ENCODE measurements around the gene CRHR1. TPM values are rescaled to one million over a fixed set of nuclear protein-coding genes. Genes with fewer than 3 reads are reported as not detected.

CRHR1 gene
- total RNA-seq, 1 experiment from 2014 or later = not detected

DNA sequence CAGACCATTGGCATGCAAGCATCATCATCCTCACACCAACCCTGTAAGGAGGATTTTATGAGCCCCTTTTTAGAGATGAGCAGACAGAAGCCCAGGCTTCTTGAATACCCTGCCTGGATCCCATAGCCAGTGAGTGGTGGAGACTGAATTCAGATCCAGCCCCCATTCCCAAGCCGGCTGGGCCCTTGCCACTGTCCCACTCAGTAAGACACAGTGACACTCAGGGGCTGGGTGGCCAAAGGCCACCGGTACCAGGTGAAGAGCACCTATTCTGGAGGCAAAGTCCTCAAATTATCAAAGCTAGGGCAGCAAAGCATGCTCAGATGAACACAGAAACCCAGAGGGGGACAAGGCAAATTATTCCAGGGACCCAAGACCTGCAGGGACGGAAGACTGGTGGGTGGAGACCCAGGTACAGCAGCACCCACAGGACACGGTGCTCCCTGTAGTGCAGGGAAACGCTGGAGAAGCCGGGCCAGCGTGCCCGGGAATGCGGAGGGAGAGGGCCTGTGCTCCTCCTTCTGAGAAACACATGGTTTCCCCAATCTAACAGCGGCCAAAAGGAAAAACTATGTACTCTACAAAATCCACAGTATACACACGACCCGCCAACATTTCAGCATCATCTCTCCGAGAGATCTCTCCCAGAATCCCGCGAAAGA, 33.2 kb upstream of the CRHR1 start:
- no peak overlapping the region for H3K27ac ChIP-seq
- H3K9me3 ChIP-seq (replicated peaks) = no peaks in the 10 kb centered on the region
- H3K36me3 ChIP-seq = no peaks in the 10 kb centered on the region
- no peaks in the 10 kb centered on the region for H3K4me1 ChIP-seq (replicated peaks)
- peaks cover 80% of the 10 kb centered on the region for H3K27me3 ChIP-seq (replicated peaks)
- no peak for DNase-seq (ENCODE audit: low read depth in 1 of 2, low spot score in 2 of 2)
- H3K4me3 ChIP-seq = no peak overlapping the region

DNA sequence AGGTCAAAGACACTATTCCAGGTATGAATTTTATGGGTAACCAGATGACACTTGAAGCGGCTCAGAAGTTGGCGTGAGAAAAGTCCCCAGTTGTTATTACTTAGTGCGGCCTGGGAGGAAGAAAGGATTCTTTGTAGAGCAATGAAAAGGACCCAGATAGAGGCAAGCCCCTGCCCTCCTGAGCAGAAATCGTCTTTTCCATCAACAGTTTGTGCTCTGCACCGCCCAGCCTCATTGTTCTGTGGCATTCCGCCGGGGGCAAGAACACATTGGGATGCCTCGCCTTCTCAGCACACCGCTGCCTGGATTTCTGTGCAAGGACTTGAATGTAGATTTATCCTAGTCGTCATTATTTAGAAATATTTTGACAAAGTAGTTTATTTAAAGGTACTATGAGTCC, 32.7 kb upstream of the CRHR1 start:
- DNase-seq (ENCODE audit: low read depth in 1 of 2, low spot score in 2 of 2) = no peak
- no peak overlapping the region for H3K4me3 ChIP-seq
- no peaks in the 10 kb centered on the region for H3K36me3 ChIP-seq
- H3K9me3 ChIP-seq (replicated peaks) = no peaks in the 10 kb centered on the region
- no peak overlapping the region for H3K27ac ChIP-seq
- H3K4me1 ChIP-seq (replicated peaks) = no peaks in the 10 kb centered on the region
- H3K27me3 ChIP-seq (replicated peaks) = peaks cover 80% of the 10 kb centered on the region

DNA sequence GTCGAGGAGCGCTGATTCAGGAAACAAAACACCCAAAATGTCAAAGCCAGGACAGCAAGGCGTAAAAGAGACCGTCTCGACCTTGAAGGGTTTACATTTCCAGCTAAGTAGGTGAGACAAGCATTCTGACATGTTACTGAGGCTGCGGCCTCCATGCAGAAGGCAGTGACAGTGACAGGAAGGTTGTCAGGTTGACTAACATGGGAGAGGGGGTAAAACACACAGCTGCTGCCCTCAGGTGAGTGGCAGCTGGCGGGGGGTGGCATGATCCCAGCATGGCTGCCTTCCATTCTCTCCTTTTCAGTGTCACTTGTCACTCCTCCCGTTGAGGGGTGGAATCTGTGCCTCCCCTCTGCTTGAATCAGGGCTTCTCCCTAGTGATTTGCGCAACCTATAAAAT, 31.9 kb upstream of the CRHR1 start:
- H3K4me3 ChIP-seq = no peak overlapping the region
- peaks cover 83% of the 10 kb centered on the region for H3K27me3 ChIP-seq (replicated peaks)
- H3K4me1 ChIP-seq (replicated peaks) = no peaks in the 10 kb centered on the region

DNA sequence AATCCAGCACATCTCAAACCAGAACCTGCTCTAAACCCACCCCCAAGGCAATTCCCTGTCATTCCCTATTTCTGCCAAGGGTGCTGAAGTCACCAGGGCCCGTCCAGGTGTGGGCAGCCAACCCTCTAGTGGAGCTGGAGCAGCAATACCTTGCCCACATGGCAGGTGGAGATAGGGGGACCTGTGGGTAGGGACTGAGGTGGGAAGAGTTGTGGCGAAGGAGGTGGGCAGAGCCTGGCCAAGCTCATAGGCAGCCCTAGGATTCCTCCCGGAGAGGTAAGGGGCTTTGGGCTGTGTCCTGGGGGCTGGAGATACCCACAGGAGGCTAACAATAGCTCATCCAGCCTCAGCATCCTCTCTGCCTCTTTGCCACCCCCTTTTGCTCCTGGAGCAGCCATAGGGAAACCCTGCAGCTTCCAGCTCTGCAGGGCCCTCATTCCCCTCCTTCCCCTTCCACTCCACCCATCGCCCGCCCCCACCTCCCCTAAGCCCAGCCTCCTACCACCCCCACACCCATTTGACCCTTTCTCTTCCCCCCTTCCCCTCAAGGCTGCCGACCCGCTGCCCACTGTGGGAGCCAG, 30.4 kb upstream of the CRHR1 start:
- Histone ChIP-seq H3K27me3 (replicated peaks) (peaks cover 68% of the 10 kb centered on the region), H3K36me3 (no peaks in the 10 kb centered on the region), H3K4me3 (no peak overlapping the region), H3K9me3 (replicated peaks) (no peaks in the 10 kb centered on the region), H3K4me1 (replicated peaks) (no peaks in the 10 kb centered on the region), H3K27ac (no peak overlapping the region)
- DNase-seq (ENCODE audit: low read depth in 1 of 2, low spot score in 2 of 2) = no peak

More for the DNA sequence above, 31.9 kb upstream of the CRHR1 start:
- Histone ChIP-seq H3K9me3 (replicated peaks) (no peaks in the 10 kb centered on the region), H3K36me3 (no peaks in the 10 kb centered on the region), H3K27ac (no peak overlapping the region)
- DNase-seq (ENCODE audit: low read depth in 1 of 2, low spot score in 2 of 2) = no peak

DNA sequence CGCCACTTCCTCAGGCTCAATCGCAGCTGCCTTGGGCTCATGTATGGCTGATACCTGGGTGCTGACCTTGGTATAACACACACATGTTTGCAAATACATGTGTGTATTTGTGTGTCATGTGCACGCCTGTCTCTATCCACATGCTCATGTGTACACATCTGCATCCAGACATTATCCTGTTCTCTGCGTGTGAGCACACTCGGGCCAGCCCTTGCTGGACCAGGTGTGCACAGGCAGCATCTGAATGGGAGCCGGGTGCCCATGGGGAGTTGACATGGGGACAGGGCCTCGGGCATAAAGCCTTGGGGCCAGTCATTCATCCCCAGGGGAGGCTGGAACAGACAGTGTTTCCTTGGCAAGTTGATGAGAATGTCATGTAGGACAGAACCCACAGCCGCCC, 29.1 kb upstream of the CRHR1 start:
- Histone ChIP-seq H3K9me3 (replicated peaks) (no peaks in the 10 kb centered on the region), H3K4me1 (replicated peaks) (no peaks in the 10 kb centered on the region), H3K4me3 (no peak overlapping the region), H3K36me3 (no peaks in the 10 kb centered on the region), H3K27me3 (replicated peaks) (peaks cover 57% of the 10 kb centered on the region), H3K27ac (no peak overlapping the region)
- no peak for DNase-seq (ENCODE audit: low read depth in 1 of 2, low spot score in 2 of 2)

DNA sequence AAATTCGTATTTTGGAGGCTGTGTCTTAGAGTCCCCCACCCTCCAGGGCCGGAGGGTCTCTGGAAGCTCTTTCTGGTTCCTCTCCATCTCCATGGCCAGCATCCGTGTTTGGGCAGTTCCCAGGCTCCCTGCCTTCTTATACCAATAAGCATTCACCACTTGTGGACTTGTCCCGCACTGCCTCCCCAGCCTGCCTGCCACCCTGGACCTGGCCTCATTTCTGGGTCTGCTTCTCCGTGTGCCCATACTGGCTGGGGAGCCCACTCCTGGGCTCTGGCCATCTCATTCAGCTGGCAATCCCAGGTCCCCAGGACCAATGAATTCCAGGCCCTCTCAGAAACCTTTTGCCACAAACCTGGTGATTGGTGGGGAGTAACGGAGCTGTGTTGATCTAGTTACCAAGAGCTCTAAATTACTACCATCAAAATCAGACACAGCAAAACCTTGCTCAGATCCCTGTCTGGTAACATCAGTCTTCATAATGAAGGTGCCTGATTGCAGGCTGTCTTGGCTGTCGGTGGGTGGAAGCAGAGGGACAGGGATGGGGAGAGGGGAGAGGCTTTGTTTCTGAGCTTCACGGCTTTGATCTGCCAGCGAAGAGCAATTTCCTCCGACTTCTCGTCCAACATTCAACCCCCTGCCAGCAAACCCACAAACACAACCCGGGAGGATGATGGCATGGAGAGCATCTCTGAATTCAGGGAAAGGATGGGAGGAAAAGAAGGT, 27.7 kb upstream of the CRHR1 start:
- DNase-seq (ENCODE audit: low read depth in 1 of 2, low spot score in 2 of 2) = no peak
- Histone ChIP-seq H3K9me3 (replicated peaks) (no peaks in the 10 kb centered on the region), H3K27ac (no peak overlapping the region), H3K4me3 (no peak overlapping the region), H3K27me3 (replicated peaks) (peaks cover 50% of the 10 kb centered on the region), H3K36me3 (no peaks in the 10 kb centered on the region), H3K4me1 (replicated peaks) (no peaks in the 10 kb centered on the region)

DNA sequence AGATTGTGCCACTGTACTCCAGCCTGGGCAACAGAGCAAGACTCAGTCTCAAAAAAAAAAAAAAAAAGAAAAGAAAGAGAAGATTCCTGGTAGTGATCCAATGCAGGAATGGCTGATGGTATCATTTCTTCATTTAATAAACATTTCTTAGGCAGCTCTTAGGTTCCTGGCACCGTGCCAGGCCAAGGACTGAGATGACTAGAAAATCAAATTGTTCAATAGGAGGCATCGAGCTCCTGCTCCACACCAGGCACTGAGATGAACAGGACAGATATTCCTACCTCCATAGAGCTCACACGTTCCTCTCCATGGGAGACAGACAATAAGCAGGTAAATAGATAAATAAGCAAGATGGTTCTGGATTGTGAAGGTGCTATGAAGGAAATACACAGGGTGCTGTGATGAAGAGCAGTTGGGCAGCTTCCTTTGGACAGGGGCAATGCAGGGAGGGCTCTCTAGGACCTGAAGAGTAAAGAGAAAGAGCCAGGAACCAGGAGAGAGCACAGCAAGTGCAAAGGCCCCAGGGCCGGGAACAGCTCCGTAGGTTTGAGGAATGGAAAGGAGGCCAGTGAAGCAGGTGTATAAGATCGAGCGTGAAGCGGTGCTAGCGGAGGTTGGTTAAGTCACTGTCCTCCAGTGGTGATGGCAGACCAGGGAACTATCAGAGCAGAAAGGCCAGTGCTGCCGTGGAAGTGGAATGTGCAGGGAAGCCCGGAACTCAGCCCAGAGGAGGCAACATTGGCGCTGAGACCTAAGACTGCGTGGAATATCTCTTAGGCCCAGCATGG, 26.5 kb upstream of the CRHR1 start:
- DNase-seq (ENCODE audit: low read depth in 1 of 2, low spot score in 2 of 2) = no peak
- Histone ChIP-seq H3K4me1 (replicated peaks) (no peaks in the 10 kb centered on the region), H3K27me3 (replicated peaks) (peaks cover 48% of the 10 kb centered on the region), H3K27ac (no peak overlapping the region), H3K36me3 (no peaks in the 10 kb centered on the region), H3K9me3 (replicated peaks) (no peaks in the 10 kb centered on the region), H3K4me3 (no peak overlapping the region)

DNA sequence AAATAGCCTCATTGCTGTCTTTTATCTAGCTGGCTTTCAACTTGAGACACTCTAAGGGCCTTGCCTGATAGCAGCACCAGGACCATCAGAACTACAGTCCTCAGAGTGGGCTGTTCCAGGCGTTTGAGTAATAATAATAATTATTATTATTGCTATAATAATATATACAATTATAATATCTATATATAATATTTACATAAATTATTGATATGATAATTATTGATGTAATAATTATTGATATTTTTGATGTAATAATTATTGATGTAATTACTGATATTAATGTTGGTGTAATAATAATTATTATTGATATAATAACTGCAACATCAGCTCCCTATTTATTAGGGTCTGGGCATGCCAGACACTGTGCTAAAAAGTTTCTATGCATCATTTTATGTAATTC, 25.6 kb upstream of the CRHR1 start:
- peaks cover 53% of the 10 kb centered on the region for H3K27me3 ChIP-seq (replicated peaks)
- DNase-seq (ENCODE audit: low read depth in 1 of 2, low spot score in 2 of 2) = no peak
- H3K9me3 ChIP-seq (replicated peaks) = no peaks in the 10 kb centered on the region
- no peak overlapping the region for H3K4me3 ChIP-seq
- H3K36me3 ChIP-seq = no peaks in the 10 kb centered on the region
- no peak overlapping the region for H3K27ac ChIP-seq
- no peaks in the 10 kb centered on the region for H3K4me1 ChIP-seq (replicated peaks)

DNA sequence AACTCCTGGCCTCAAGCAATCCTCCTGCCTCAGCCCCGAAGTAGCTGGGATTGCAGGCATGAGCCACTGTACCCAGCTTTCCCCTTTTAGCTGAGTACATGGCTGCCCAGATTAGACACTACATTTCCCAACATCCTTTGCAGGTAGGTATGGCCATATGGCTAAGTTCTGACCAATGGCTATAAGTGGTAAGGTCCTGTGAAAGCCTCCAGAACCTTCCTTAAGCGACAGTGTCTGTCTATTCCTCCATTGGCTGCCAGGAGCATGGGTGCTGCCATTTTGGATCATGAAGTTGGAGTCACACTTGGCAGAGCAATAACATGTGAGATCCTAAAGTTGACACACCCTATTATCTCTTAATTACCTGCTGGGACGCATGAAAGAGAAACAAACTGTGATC, 24.4 kb upstream of the CRHR1 start:
- no peak for DNase-seq (ENCODE audit: low read depth in 1 of 2, low spot score in 2 of 2)
- H3K4me1 ChIP-seq (replicated peaks) = no peaks in the 10 kb centered on the region
- H3K36me3 ChIP-seq = no peaks in the 10 kb centered on the region
- H3K9me3 ChIP-seq (replicated peaks) = no peaks in the 10 kb centered on the region
- H3K27me3 ChIP-seq (replicated peaks) = peaks cover 57% of the 10 kb centered on the region
- no peak overlapping the region for H3K27ac ChIP-seq
- no peak overlapping the region for H3K4me3 ChIP-seq

DNA sequence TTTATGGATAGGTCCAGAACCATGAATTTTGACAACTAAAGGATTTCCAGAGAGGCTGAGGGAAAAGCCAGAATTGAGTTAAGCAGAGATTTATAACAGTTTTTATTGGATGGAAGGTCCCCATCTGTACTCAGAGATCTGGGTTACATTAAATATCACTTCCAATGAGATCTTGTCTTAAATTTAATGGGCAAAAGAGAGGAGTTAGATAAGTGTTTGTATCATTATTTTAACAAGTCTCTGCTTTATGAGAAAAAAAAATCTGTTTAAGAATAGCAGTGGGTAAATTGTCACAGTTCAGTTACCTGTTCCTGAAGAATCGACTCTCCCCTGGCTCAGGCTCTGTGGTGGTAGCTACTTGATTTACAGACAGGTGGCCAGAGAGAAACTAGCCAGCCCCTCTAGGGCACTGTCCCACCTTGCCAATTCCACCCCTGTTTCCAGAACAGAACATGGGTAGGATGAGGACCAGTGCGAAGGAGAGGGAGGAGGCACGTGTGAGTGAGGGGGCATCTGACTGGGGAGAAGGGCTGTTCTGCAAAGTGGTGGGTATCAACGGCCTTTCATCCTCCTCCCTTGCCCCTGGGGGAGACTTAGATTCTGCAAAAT, 22.1 kb upstream of the CRHR1 start:
- Histone ChIP-seq H3K4me1 (replicated peaks) (no peaks in the 10 kb centered on the region), H3K36me3 (no peaks in the 10 kb centered on the region), H3K27ac (no peak overlapping the region), H3K9me3 (replicated peaks) (no peaks in the 10 kb centered on the region), H3K4me3 (no peak overlapping the region), H3K27me3 (replicated peaks) (peaks cover 50% of the 10 kb centered on the region)
- DNase-seq (ENCODE audit: low read depth in 1 of 2, low spot score in 2 of 2) = no peak

DNA sequence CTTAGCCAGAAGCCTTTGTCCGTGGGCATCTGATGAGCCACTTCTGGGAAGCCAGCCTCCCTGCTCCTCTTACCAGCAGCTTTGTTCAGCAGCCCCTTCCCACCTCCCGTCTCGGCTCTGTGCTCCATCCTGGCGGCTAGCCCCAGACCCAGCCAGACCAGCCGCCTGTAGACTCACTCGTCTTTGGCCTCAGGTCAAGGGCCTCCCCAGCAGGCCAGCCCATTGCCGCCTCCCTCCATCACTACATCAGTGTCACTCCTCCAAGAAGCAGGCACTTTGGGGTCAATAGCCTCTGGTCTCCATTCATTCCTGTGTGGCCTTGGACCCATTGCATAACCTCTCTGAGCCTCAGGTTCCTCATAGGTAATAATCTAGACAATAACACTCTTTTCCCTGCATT, 20.9 kb upstream of the CRHR1 start:
- no peak for DNase-seq (ENCODE audit: low read depth in 1 of 2, low spot score in 2 of 2)
- no peak overlapping the region for H3K4me3 ChIP-seq
- no peaks in the 10 kb centered on the region for H3K36me3 ChIP-seq
- no peak overlapping the region for H3K27ac ChIP-seq
- H3K9me3 ChIP-seq (replicated peaks) = no peaks in the 10 kb centered on the region
- no peaks in the 10 kb centered on the region for H3K4me1 ChIP-seq (replicated peaks)
- peaks cover 60% of the 10 kb centered on the region for H3K27me3 ChIP-seq (replicated peaks)

DNA sequence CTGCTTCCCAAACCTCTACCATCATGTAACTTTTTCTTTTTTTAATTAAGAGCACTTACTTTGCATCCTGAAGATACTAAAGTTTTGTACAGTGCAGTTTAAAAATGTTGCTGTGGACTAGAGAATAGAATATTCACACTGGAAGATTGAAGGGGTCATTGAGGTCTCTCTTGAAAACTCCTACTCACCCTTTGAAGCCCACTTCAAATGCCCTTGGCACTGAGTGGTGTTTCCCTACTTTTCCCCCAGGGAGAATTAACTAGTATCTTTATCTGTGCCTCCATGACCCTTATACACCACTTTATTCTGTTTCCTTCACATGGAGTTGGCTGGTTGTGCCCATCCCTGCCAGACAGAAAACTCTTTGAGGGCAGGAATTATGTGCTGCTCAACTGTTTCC, 19.6 kb upstream of the CRHR1 start:
- H3K4me3 ChIP-seq = no peak overlapping the region
- no peaks in the 10 kb centered on the region for H3K9me3 ChIP-seq (replicated peaks)
- DNase-seq (ENCODE audit: low read depth in 1 of 2, low spot score in 2 of 2) = no peak
- peaks cover 73% of the 10 kb centered on the region for H3K27me3 ChIP-seq (replicated peaks)
- no peaks in the 10 kb centered on the region for H3K36me3 ChIP-seq
- H3K4me1 ChIP-seq (replicated peaks) = no peaks in the 10 kb centered on the region
- no peak overlapping the region for H3K27ac ChIP-seq

DNA sequence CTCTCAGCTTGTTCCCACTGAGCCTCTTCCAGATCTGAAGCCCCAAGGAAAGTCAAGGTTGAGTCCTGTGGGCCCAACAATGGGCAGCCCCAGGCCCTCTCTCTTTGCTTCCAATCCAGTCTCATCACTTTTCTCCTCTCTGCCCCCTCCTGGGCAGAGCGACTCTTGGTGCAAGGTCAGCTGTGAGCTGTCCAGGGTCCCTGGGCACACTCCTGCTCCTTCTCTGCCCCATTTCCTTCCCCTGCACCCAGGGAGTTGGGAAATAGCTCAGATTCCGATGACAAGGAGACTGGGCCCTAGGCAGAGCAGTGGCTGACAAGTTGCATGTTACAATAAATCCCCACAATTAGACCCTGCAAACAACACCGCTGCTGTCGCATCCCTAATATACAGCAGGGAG, 16.1 kb upstream of the CRHR1 start:
- Histone ChIP-seq H3K27ac (no peak overlapping the region), H3K36me3 (no peaks in the 10 kb centered on the region), H3K27me3 (replicated peaks) (peaks cover 81% of the 10 kb centered on the region), H3K9me3 (replicated peaks) (no peaks in the 10 kb centered on the region; the same call in 1 of the 2 replicates), H3K4me1 (replicated peaks) (no peaks in the 10 kb centered on the region), H3K4me3 (no peak overlapping the region)
- DNase-seq (ENCODE audit: low read depth in 1 of 2, low spot score in 2 of 2) = no peak

Measured in SJSA1 (cell line).